ENCODE results near the gene CTNND2. TPM values are rescaled to one million over a fixed set of nuclear protein-coding genes. Genes with fewer than 3 reads are reported as not detected.

The CTNND2 gene
- polyA plus RNA-seq, 1 experiment: not detected

GRCh38 chr5:11650936-11651335 lies 253.3 kb downstream of the CTNND2 start:
- no peak for TF ChIP-seq CTCF (IDR thresholded peaks at IDR 0.05; ENCODE audit: low read depth, low read length)
- H3K27ac ChIP-seq (ENCODE audit: low read depth, low read length): no peak overlapping the region
- H3K27me3 ChIP-seq (ENCODE audit: control insufficient read depth, insufficient read depth, low read length): no peaks in the 10 kb centered on the region
- ChIA-PET CTCF (no interaction called here), POLR2A (no interaction called here)
- no peak overlapping the region for H3K4me3 ChIP-seq (ENCODE audit: low read depth, low read length)
- DNase-seq (ENCODE audit: low read depth, low spot score): no peak
- peaks cover 15% of the 10 kb centered on the region; the same call in 1 of the 2 replicates for H3K9me3 ChIP-seq (ENCODE audit: control insufficient read depth, insufficient read depth, low read length)

DNA sequence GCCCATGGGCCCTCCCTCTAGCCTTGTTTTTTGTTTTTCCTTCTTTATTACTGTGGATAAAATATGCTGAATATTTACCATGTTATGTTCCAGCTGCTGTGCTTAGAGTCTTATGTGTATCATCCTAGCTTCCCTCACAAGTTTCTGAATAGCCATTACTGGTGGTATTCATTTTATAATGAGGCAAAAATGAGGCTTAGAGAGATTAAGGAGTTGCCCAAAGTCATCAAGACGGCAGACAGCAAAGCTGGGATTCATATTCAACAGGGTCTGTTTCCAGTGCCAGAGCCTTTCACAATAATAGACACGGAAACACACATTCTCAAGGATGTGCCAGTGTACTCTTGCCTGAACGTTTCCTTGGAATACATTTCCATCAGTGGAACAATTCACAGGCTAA lies 258.1 kb downstream of the CTNND2 start:
- TF ChIP-seq CTCF (IDR thresholded peaks at IDR 0.05; ENCODE audit: low read depth, low read length): no peak
- no peak for DNase-seq (ENCODE audit: low read depth, low spot score)
- POLR2A ChIA-PET: no interaction called here
- no peak overlapping the region for H3K4me3 ChIP-seq (ENCODE audit: low read depth, low read length)
- H3K27me3 ChIP-seq (ENCODE audit: control insufficient read depth, insufficient read depth, low read length): no peaks in the 10 kb centered on the region
- no peak overlapping the region for H3K27ac ChIP-seq (ENCODE audit: low read depth, low read length)
- H3K9me3 ChIP-seq (ENCODE audit: control insufficient read depth, insufficient read depth, low read length): peaks cover 18% of the 10 kb centered on the region
- CTCF ChIA-PET: no interaction called here

DNA sequence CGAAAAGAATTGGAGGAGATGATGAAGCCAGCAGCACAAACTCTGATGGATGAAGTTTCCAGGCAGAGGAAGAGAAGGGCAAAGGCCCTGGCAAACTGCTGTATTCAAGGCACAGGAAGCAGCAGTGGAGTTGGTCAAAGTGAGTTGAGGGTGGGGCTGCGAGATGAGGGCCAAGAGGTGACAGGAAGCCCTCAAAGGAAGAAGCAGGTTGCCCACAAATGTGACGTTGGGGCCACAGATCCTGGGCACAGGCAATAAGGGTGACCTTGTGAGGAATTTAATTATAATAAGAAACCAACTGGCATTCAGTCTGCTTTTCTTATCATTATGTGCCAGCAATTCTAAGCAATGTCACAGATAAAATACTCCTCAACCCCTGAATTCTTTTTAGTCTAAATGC lies 261.8 kb downstream of the CTNND2 start:
- DNase-seq (ENCODE audit: low read depth, low spot score): no peak
- ChIA-PET CTCF (no interaction called here), POLR2A (no interaction called here)
- Histone ChIP-seq H3K9me3 (ENCODE audit: control insufficient read depth, insufficient read depth, low read length) (peaks cover 11% of the 10 kb centered on the region), H3K27ac (ENCODE audit: low read depth, low read length) (no peak overlapping the region), H3K27me3 (ENCODE audit: control insufficient read depth, insufficient read depth, low read length) (no peaks in the 10 kb centered on the region), H3K4me3 (ENCODE audit: low read depth, low read length) (no peak overlapping the region)
- no peak for TF ChIP-seq CTCF (IDR thresholded peaks at IDR 0.05; ENCODE audit: low read depth, low read length)

DNA sequence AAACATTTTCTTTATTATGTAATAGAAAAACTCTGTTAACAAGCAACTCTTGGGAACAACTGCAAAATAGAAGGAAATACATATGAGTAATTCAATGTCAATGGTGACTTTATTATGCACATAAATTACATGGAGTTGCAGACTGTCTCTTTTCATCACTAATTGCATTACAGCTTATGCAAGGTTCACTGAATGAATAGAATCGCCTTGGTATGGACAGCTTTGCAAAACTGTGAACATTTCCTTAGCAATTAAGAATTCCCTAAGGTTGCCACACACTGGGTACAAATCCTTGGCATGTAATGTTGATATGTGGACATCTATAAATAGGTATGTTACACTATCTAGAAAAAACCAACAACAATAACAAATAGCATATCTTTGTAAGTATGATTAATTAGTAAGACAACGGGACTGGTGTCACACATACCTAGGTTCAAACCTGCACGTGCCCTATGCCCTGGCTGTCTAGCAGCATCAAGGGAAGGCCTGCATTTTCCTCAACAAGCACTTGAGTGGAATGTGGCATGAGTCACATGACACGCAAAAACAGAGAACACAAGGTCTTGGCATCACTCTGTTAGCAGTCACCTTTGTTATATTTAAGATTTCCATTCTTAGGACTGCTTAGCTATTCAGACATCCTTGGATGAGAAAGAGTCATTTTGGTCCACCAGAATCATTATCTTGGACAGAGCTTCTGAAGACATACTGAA lies 263.9 kb downstream of the CTNND2 start:
- H3K4me3 ChIP-seq (ENCODE audit: low read depth, low read length): no peak overlapping the region
- ChIA-PET CTCF (no interaction called here), POLR2A (no interaction called here)
- no peaks in the 10 kb centered on the region for H3K27me3 ChIP-seq (ENCODE audit: control insufficient read depth, insufficient read depth, low read length)
- H3K9me3 ChIP-seq (ENCODE audit: control insufficient read depth, insufficient read depth, low read length): peaks cover 5% of the 10 kb centered on the region
- DNase-seq (ENCODE audit: low read depth, low spot score): no peak
- H3K27ac ChIP-seq (ENCODE audit: low read depth, low read length): no peak overlapping the region
- TF ChIP-seq CTCF (IDR thresholded peaks at IDR 0.05; ENCODE audit: low read depth, low read length): no peak

GRCh38 chr5:11622785-11623184 lies 281.5 kb downstream of the CTNND2 start:
- Histone ChIP-seq H3K9me3 (ENCODE audit: control insufficient read depth, insufficient read depth, low read length) (peaks cover 8% of the 10 kb centered on the region; the same call in 1 of the 2 replicates), H3K27me3 (ENCODE audit: control insufficient read depth, insufficient read depth, low read length) (no peaks in the 10 kb centered on the region), H3K4me3 (ENCODE audit: low read depth, low read length) (no peak overlapping the region), H3K27ac (ENCODE audit: low read depth, low read length) (no peak overlapping the region)
- no peak for TF ChIP-seq CTCF (IDR thresholded peaks at IDR 0.05; ENCODE audit: low read depth, low read length)
- POLR2A ChIA-PET: no interaction called here
- no peak for DNase-seq (ENCODE audit: low read depth, low spot score)
- CTCF ChIA-PET: no interaction called here
